CD8-positive, alpha-beta memory T cell (primary cell): ENCODE results near the gene GAS2. TPM values are rescaled to one million over a fixed set of nuclear protein-coding genes. Genes with fewer than 3 reads are reported as not detected.

ENCODE experiments used
- CTCF ChIA-PET: fragments of 350-600 bp; sonication (Branson Sonifier 250); formaldehyde crosslinking; loops from one replicate; lab custom pipeline; 2021; ENCODE audit warnings: antibody characterized with exemption; lab: Charles Lee
- POLR2A ChIA-PET: fragments of 350-600 bp; sonication (Branson Sonifier 250); formaldehyde crosslinking; loops from one replicate; lab custom pipeline; 2021; ENCODE audit warnings: antibody characterized with exemption; lab: Charles Lee
- DNase-seq, 5 donors: peaks; one replicate each; pipeline versions ENCODE4 v3.0.0 to v3.0.0-alpha.2; 2020 to 2022; ENCODE audit warnings: mixed read lengths in 1 of 5
- H3K27ac ChIP-seq: one replicate; pipeline ENCODE4 v1.7.0; 2013; ENCODE audit warnings: low read depth, mild to moderate bottlenecking, low read length, moderate library complexity
- H3K27me3 ChIP-seq: 2 replicates; pipeline ENCODE4 v1.7.0; 2013; ENCODE audit warnings: low read length, mild to moderate bottlenecking; ENCODE audit not compliant: insufficient read depth, poor library complexity, severe bottlenecking
- H3K36me3 ChIP-seq: 2 replicates; pipeline ENCODE4 v1.7.0; 2013; ENCODE audit warnings: mild to moderate bottlenecking, low read length, moderate library complexity; ENCODE audit not compliant: insufficient read depth
- H3K4me1 ChIP-seq: 2 replicates; pipeline ENCODE4 v1.7.0; 2013; ENCODE audit warnings: mild to moderate bottlenecking, low read length, moderate library complexity; ENCODE audit not compliant: insufficient read depth
- H3K4me3 ChIP-seq: 2 replicates; pipeline ENCODE4 v1.7.0; 2013; ENCODE audit warnings: mild to moderate bottlenecking, low read length
- H3K9me3 ChIP-seq: 2 replicates; pipeline ENCODE4 v1.7.0; 2013; ENCODE audit warnings: mild to moderate bottlenecking, low read length
- H3K27ac Mint-ChIP-seq, 8 donors: one replicate each; pipeline ENCODE4 v1.8.0; 2020 to 2021; ENCODE audit warnings: mixed read lengths in 8 of 8, mild to moderate bottlenecking in 6 of 8, inconsistent platforms in 3 of 8, moderate library complexity in 3 of 8
- H3K27me3 Mint-ChIP-seq, 2 donors: one replicate each; pipeline ENCODE4 v1.8.0; 2020 to 2021; ENCODE audit warnings: mixed read lengths in 2 of 2, mild to moderate bottlenecking in 1 of 2, moderate library complexity in 1 of 2
- H3K36me3 Mint-ChIP-seq, 3 donors: one replicate each; pipeline ENCODE4 v1.8.0; 2020 to 2021; ENCODE audit warnings: mixed read lengths in 3 of 3, inconsistent platforms in 1 of 3, mild to moderate bottlenecking in 1 of 3
- H3K4me1 Mint-ChIP-seq, 3 donors: one replicate each; pipeline ENCODE4 v1.8.0; 2020 to 2021; ENCODE audit warnings: mixed read lengths in 3 of 3, inconsistent platforms in 1 of 3, mild to moderate bottlenecking in 1 of 3
- H3K4me3 Mint-ChIP-seq, 7 donors: one replicate each; pipeline ENCODE4 v1.8.0; 2020 to 2021; ENCODE audit warnings: mixed read lengths in 7 of 7, mild to moderate bottlenecking in 6 of 7, moderate library complexity in 4 of 7, inconsistent platforms in 2 of 7
- H3K9me3 Mint-ChIP-seq, 5 donors: one replicate each; pipeline ENCODE4 v1.8.0; 2020 to 2022; ENCODE audit warnings: mixed read lengths in 5 of 5, mild to moderate bottlenecking in 3 of 5, moderate library complexity in 2 of 5, inconsistent platforms in 1 of 5
- polyA plus RNA-seq: library from polyadenylated mRNA; unstranded; fragments of 300-500 nt; fragmentation: Illumina TruSeq; gene quantifications from one replicate; pipeline ENCODE4 v1.2.3, GENCODE V29; 2021
- total RNA-seq, 2 experiments: library from RNA; stranded (reverse); gene quantifications; one replicate each; pipeline ENCODE4 v1.2.3, GENCODE V29; 2021

The GAS2 gene
- total and polyA plus RNA-seq, 3 experiments from 2014 or later: 1.7 to 3.5 (median 2.7) TPM

- DNase-seq: no peak
- Histone ChIP-seq H3K9me3 (no peaks in the 10 kb centered on the region), H3K27ac (no peak overlapping the region), H3K36me3 (no peaks in the 10 kb centered on the region), H3K27me3 (no peaks in the 10 kb centered on the region), H3K4me1 (no peaks in the 10 kb centered on the region), H3K4me3 (no peak overlapping the region)
- ChIA-PET POLR2A (no interaction called here), CTCF (no interaction called here)
- Mint-ChIP-seq H3K4me3 (no peak overlapping the region), H3K4me1 (no peaks in the 10 kb centered on the region), H3K27me3 (peaks cover 1 to 3% of the 10 kb centered on the region in 2 donors), H3K36me3 (no peaks in the 10 kb centered on the region), H3K27ac (no peak overlapping the region), H3K9me3 (peaks cover 0 to 2% (median 0%) of the 10 kb centered on the region in 5 donors)
Measured at GRCh38 chr11:22702031-22702430, 35.6 kb downstream of the GAS2 start.

GRCh38 chr11:22703040-22703439 is 36.6 kb downstream of the GAS2 start:
- Histone ChIP-seq H3K4me1 (no peaks in the 10 kb centered on the region), H3K4me3 (no peak overlapping the region), H3K9me3 (no peaks in the 10 kb centered on the region), H3K36me3 (no peaks in the 10 kb centered on the region), H3K27me3 (no peaks in the 10 kb centered on the region), H3K27ac (no peak overlapping the region)
- CTCF ChIA-PET: no interaction called here
- Mint-ChIP-seq H3K4me1 (no peaks in the 10 kb centered on the region), H3K36me3 (no peaks in the 10 kb centered on the region), H3K27me3 (peaks cover 1 to 9% of the 10 kb centered on the region in 2 donors), H3K4me3 (no peak overlapping the region), H3K27ac (no peak overlapping the region), H3K9me3 (no peaks in the 10 kb centered on the region)
- POLR2A ChIA-PET: no interaction called here
- DNase-seq: no peak

GRCh38 chr11:22703591-22703990 is 37.2 kb downstream of the GAS2 start:
- no peaks in the 10 kb centered on the region for H3K36me3 ChIP-seq
- H3K27me3 ChIP-seq: no peaks in the 10 kb centered on the region
- no peak overlapping the region for H3K4me3 ChIP-seq
- H3K9me3 Mint-ChIP-seq: peaks cover 0 to under 1% (median 0%) of the 10 kb centered on the region in 5 donors
- no peaks in the 10 kb centered on the region for H3K9me3 ChIP-seq
- H3K36me3 Mint-ChIP-seq: no peaks in the 10 kb centered on the region
- ChIA-PET POLR2A (no interaction called here), CTCF (no interaction called here)
- H3K27ac Mint-ChIP-seq: no peak overlapping the region
- H3K4me1 ChIP-seq: no peaks in the 10 kb centered on the region
- peaks cover 1 to 10% of the 10 kb centered on the region in 2 donors for H3K27me3 Mint-ChIP-seq
- no peak overlapping the region for H3K4me3 Mint-ChIP-seq
- H3K4me1 Mint-ChIP-seq: no peaks in the 10 kb centered on the region
- no peak for DNase-seq
- no peak overlapping the region for H3K27ac ChIP-seq

- Histone ChIP-seq H3K27ac (no peak overlapping the region), H3K9me3 (no peaks in the 10 kb centered on the region), H3K4me1 (no peaks in the 10 kb centered on the region), H3K4me3 (no peak overlapping the region), H3K27me3 (no peaks in the 10 kb centered on the region), H3K36me3 (no peaks in the 10 kb centered on the region)
- Mint-ChIP-seq H3K27me3 (peaks cover 5 to 18% of the 10 kb centered on the region in 2 donors), H3K4me3 (no peak overlapping the region), H3K9me3 (peaks cover 0 to 5% (median 0%) of the 10 kb centered on the region in 5 donors), H3K4me1 (no peaks in the 10 kb centered on the region), H3K36me3 (peaks cover 0 to 3% (median 0%) of the 10 kb centered on the region in 3 donors), H3K27ac (no peak overlapping the region)
- ChIA-PET CTCF (no interaction called here), POLR2A (no interaction called here)
- DNase-seq: no peak
Measured at GRCh38 chr11:22707119-22707899, 40.9 kb downstream of the GAS2 start.

GRCh38 chr11:22711071-22711770 is 44.8 kb downstream of the GAS2 start:
- ChIA-PET POLR2A (no interaction called here), CTCF (no interaction called here)
- no peak overlapping the region for H3K27ac Mint-ChIP-seq
- Histone ChIP-seq H3K36me3 (no peaks in the 10 kb centered on the region), H3K9me3 (no peaks in the 10 kb centered on the region), H3K4me1 (no peaks in the 10 kb centered on the region), H3K4me3 (no peak overlapping the region), H3K27me3 (no peaks in the 10 kb centered on the region), H3K27ac (no peak overlapping the region)
- no peak for DNase-seq
- no peaks in the 10 kb centered on the region for H3K4me1 Mint-ChIP-seq
- peaks cover 5 to 18% of the 10 kb centered on the region in 2 donors for H3K27me3 Mint-ChIP-seq
- peaks cover 0 to 3% (median 0%) of the 10 kb centered on the region in 3 donors for H3K36me3 Mint-ChIP-seq
- no peak overlapping the region for H3K4me3 Mint-ChIP-seq
- H3K9me3 Mint-ChIP-seq: peaks cover 0 to 9% (median 5%) of the 10 kb centered on the region in 5 donors

GRCh38 chr11:22711880-22712279 is 45.5 kb downstream of the GAS2 start:
- no peaks in the 10 kb centered on the region for H3K27me3 ChIP-seq
- H3K4me1 ChIP-seq: no peaks in the 10 kb centered on the region
- no peak overlapping the region for H3K4me3 ChIP-seq
- H3K9me3 ChIP-seq: no peaks in the 10 kb centered on the region
- H3K4me1 Mint-ChIP-seq: no peaks in the 10 kb centered on the region
- no peak overlapping the region for H3K4me3 Mint-ChIP-seq
- peaks cover 0 to 9% (median 5%) of the 10 kb centered on the region in 5 donors for H3K9me3 Mint-ChIP-seq
- DNase-seq: no peak
- H3K36me3 ChIP-seq: no peaks in the 10 kb centered on the region
- ChIA-PET POLR2A (no interaction called here), CTCF (no interaction called here)
- H3K27ac ChIP-seq: no peak overlapping the region
- H3K36me3 Mint-ChIP-seq: peaks cover 0 to 3% (median 0%) of the 10 kb centered on the region in 3 donors
- H3K27me3 Mint-ChIP-seq: peaks cover 5 to 18% of the 10 kb centered on the region in 2 donors
- no peak overlapping the region for H3K27ac Mint-ChIP-seq

GRCh38 chr11:22713336-22713735 is 46.9 kb downstream of the GAS2 start:
- no peak overlapping the region for H3K27ac ChIP-seq

GRCh38 chr11:22715971-22716370 is 49.6 kb downstream of the GAS2 start:
- H3K27me3 ChIP-seq: no peaks in the 10 kb centered on the region
- Mint-ChIP-seq H3K27ac (no peak overlapping the region), H3K4me1 (no peaks in the 10 kb centered on the region), H3K36me3 (peaks cover 0 to 3% (median 0%) of the 10 kb centered on the region in 3 donors), H3K9me3 (peaks cover 0 to 9% (median 1%) of the 10 kb centered on the region in 5 donors), H3K27me3 (peaks cover 4 to 7% of the 10 kb centered on the region in 2 donors), H3K4me3 (no peak overlapping the region)
- POLR2A ChIA-PET: no interaction called here
- no peak overlapping the region for H3K27ac ChIP-seq
- no peaks in the 10 kb centered on the region for H3K36me3 ChIP-seq
- no peak overlapping the region for H3K4me3 ChIP-seq
- CTCF ChIA-PET: no interaction called here
- no peaks in the 10 kb centered on the region for H3K9me3 ChIP-seq
- no peaks in the 10 kb centered on the region for H3K4me1 ChIP-seq
- no peak for DNase-seq

More at GRCh38 chr11:22713336-22713735, 46.9 kb downstream of the GAS2 start:
- no peaks in the 10 kb centered on the region for H3K27me3 ChIP-seq
- no peak overlapping the region for H3K27ac Mint-ChIP-seq
- no peaks in the 10 kb centered on the region for H3K36me3 ChIP-seq
- no peaks in the 10 kb centered on the region for H3K4me1 ChIP-seq
- H3K4me1 Mint-ChIP-seq: no peaks in the 10 kb centered on the region
- no peaks in the 10 kb centered on the region for H3K9me3 ChIP-seq
- ChIA-PET POLR2A (no interaction called here), CTCF (no interaction called here)
- H3K36me3 Mint-ChIP-seq: peaks cover 0 to 3% (median 0%) of the 10 kb centered on the region in 3 donors
- H3K4me3 ChIP-seq: no peak overlapping the region
- H3K4me3 Mint-ChIP-seq: no peak overlapping the region
- H3K27me3 Mint-ChIP-seq: peaks cover 5 to 10% of the 10 kb centered on the region in 2 donors
- DNase-seq: no peak
- H3K9me3 Mint-ChIP-seq: peaks cover 0 to 9% (median 5%) of the 10 kb centered on the region in 5 donors
